ENCODE data around the gene PRR33.

PRR33 gene

DNA sequence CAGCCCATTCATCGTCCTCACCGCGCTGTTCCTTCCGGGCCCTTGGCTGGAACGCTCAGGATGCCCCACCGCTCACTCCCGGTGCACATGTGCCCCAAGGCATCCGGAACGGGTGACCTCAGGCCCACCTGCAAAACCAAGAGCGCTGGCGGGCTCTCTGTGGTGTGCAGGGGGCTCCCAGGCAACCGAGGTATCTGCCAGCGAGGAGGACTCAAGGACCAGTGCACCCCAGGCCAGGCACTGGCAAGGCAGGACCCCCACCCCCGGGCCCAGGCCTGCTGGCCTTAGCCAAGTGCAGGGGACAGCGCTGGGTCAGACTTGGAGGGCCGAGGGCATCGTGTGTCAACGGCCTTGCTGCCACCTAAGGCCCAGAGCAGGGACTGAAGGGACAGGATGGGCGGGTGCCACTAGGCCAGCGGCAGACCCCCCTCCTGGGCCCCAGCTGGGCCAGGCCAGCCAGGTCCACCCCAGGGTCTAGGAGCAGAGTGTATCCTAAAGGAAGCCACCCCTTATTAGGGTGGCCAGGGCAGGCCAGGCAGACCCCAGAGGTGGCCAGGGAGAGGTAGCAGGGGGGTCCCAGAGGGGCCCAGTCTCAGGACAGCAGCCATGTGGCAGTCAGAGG is 36.3 kb upstream of the PRR33 start:
- no peak for DNase-seq (ENCODE audit: low read depth, low spot score)

- no peak for DNase-seq (ENCODE audit: low read depth, low spot score)
Measured at GRCh38 chr11:1927026-1927847, 35.5 kb upstream of the PRR33 start.

DNA sequence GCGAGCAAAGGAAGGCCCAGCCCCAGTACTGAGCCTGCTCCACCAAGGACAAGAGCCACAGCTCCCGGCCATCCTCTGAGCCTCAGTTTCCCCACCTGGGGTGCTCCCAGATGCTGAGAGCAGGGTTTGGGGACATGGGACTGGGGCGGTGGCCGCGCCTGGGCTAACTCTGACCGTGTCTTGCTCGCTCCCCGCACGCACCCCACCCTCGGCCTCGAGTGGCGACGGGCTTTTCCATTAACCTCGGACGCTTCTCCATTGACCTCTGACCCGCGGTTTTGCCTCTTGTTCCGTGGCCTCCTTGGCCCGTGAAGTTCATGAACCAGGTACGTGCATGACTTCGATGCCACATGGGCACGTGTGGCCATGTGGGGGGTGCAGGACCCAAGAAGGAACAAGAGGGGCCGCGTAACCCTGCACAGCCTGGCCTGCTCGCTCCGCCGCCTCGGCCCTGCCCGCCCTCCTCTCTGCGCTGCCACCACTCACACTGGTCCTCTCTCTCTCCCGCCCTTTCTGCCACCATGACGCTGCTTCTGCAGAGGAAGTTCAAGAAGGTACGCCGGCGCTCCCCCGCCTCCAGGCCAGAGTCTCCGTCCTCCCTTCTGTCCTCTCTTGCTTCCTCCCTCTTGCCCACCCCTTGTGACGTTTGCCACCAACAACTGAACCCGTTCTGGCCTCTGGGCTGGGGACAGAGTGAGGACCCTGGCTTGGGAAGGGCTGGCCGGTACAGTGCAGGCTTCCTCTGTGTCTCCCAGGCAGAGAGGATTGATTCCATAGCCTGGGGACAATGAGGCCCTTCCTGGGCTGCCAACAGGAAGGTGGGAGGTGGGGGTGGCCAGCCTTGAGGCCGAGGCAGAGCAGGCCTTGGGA is 34.7 kb upstream of the PRR33 start:
- DNase-seq (ENCODE audit: low read depth, low spot score): no peak

DNA sequence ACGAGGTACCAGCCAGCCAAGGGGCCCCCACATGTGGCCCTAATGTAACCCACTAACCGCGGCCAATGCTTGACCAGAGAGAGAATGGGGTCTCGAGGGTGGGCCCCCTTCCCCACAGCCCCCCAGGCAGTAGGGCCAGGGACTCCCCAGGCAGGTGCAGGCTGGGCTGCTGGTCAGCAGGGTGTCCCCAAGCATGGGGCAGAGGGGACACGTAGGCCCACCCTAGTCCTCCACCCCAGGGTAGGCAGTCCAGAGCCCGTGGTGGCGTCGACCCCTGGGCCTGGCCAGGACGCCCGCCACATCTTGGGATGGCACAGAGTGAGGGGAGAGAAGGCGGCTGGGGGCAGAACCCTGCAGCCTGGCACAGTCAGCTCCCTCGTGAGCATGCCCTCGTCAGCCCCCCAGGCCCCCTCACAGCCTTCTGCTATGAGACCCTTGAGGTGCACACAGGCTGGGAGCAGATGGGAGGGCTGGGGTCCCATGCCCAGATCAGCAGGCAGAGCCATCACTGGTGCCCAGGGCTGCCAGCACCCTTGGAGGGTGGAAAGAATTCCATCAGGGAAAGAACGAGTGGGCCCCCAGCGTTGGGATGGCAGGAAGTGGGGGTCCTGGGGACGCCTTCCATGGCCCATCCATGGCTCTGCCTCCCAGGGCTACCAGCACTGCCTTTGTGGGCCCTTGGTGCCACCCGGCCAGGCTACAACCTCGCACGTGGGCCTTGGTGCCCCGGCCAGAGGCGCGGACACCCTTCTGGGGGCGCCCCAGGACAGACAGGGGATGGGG is 33.9 kb upstream of the PRR33 start:
- DNase-seq (ENCODE audit: low read depth, low spot score): no peak

- DNase-seq (ENCODE audit: low read depth, low spot score): no peak
Measured at GRCh38 chr11:1924646-1925372, 33.1 kb upstream of the PRR33 start.

GRCh38 chr11:1924181-1924580 is 32.5 kb upstream of the PRR33 start:
- DNase-seq (ENCODE audit: low read depth, low spot score): no peak

DNA sequence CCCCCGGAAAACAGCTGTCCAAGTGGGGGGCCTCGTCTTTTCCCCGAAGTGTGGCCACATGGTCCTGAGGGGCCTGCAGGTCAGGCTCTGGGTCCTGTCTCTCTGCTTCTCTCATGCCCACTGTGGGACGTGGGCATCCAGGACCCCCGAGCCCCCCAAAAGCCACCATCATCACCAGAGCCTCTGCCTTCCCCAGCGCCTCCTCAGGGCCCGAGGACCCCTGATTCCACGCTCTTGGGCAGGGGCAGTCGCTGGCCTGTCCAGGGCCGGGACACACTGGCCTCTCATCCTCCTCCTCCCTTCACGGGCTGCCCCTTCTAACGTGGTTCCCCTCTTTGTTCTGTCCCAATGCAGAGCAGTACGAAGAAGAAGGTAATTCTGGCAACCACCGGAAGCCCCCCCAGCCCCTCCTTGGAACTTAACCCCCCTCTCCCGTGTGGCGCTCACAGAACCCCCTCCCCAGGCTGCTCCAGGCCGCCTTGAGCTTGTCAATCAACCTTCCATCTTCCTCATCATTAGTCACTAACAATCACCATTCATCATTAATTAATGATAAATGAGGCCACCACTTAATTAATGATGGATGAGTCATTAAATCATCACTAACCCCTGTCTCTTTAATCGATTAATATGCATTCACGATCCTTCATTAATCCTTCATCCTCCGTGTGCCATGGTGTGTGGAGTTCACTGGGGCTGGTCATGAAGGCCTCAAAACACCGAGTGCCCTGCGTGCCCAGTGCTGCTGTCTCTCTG is 31.7 kb upstream of the PRR33 start:
- DNase-seq (ENCODE audit: low read depth, low spot score): no peak

DNA sequence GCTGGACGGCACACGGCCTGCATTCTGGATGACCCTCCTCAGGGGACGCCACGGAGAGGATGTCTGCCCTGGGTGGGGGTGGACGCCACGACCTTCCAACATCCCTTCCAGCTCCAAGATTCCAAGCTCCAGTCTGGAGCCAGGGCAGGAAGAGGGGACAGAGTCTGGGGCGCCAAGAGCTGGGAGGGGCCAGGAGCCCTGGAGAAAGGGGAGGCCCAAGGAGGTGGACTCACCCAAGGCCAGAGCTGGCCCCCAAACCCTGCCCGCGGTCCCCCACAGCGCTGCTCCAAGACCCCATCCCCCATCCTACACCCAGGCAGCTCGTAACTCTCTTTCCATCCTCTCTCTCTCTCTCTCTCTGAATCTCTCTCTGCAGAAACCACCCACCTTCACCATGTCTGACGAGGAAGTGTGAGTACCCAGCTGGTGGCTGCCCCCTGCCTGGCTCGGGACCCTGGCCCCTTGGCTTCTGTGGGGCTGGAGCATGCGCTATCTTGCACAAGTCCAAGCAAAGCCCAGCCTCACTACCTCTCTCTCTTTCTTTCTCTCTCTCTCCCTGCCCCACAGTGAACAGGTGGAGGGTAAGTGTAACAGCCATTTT is 30.9 kb upstream of the PRR33 start:
- no peak for DNase-seq (ENCODE audit: low read depth, low spot score)

- no peak for DNase-seq (ENCODE audit: low read depth, low spot score)
Measured at GRCh38 chr11:1921574-1922141, 30.0 kb upstream of the PRR33 start.

- DNase-seq (ENCODE audit: low read depth, low spot score): no peak
Measured at GRCh38 chr11:1920909-1921573, 29.3 kb upstream of the PRR33 start.

DNA sequence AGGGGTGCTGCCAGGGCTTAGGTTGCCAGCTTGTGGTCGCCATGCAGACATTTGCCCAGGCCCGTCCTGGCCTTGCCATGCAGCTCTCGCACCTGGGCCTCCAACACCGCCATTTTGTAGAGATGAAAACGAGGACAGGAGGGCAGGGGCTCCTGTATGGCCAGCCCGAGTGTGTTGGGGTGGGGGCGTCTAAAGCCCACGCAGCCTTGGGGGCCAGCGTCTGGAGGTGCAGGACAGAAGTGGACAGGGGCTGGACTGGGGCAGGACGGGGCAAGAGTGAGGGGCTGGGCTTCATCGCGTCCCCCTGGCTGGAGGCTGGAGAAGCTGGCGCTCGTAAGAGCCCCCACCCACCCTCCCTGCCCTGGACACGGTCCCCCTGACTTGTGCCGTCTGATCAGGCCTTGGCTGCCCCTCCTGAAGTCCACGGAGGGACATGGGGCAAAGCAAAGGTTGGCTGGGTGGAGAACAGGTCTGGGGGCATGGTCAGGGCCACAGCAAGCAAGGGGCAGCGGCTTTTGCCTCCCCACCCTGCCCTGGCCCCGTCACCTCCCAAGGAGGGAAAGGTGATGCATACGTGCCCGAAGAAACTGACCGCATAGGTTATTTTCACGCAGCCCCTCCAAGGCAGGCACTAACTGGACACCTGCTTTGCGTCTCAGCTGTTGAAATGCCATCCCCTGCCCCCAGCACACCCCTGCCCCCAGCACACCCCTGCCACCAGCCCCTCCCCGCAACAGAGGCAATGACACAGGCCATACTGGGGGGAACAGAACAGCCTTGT is 28.6 kb upstream of the PRR33 start:
- no peak for DNase-seq (ENCODE audit: low read depth, low spot score)

DNA sequence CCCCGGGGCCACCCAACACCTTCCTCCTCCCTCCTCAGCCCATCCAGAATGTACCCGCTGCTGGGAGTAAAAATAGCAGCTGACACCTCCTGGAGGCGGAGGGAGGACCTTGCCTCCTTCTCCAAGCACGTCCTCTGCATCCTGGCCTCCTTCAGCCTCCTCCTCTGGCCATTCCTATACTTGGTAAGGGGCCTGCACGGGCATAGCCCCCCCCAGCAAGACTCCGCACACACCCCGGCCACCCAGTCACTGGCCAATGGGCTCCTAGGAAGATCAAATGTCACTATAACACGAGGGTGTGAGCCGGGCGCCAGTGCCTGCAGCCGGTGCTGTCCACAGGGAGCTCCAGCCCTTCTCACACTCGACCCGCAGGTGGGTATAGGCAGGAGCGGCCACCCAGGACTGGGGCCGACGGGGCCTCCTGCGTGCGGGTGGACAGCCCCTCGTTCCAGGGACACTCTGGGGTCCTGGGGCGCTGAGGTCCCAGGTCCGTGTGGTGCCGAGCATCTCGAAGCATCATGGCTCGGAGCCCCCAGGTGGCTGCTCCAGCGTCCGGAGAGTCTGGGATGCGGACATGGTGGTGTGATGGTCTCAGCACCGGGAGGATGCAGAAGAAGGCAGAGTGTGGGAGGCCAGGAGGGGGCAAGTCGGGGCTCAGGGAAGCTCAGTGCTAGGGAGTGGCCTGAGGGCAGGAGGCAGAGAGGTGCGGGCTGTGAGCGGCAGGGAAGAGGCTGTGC is 27.9 kb upstream of the PRR33 start, which contains the start of gene TNNT3:
TSS of gene TNNT3 (plus strand) at position 313 of the 737 bp plus-strand sequence. CDS start 3,172 bp downstream, outside the sequence.
- no peak for DNase-seq (ENCODE audit: low read depth, low spot score)

DNA sequence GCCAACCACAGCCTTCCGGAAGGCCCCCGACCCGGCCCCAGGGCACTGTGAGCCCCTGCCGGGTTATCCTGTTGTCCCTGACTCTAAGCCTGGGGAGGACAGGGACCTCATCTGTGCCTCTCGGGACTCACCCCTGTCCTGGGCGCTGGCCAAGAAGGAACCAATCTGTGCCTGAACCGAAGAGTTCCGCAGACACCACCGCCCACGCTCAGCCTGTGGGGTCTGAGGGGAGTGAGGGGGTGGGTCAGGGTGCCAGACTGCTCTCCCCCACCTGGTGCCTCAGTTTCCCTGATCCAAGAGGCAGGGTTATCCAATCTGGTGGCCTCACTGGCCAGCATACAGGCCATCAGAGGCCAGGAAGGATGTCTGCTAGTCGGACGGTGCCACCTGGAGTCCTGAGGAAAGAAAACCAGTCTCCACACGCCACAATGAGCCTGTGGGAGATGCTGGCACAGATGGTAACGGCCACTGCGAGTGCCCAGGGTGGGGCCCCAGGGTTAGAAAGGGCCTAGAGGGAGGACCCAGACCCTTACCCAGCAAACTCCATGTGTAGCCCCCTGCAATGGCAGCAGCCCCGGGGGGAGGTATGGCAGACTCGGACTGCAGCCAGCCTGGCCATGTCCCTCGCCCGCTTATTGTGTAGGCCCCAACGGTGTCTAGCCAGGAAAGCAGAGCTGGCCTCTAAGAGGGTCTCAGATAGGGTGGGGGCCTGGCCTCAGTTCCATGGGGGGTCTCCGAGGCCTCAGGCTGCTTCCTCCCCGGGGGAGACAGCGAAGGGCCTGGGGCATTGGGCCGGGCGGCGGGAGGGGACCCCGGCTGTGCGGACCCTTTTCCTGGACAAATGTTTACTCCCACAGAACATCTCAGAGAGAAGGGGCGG is 27.0 kb upstream of the PRR33 start:
- no peak for DNase-seq (ENCODE audit: low read depth, low spot score)

GRCh38 chr11:1917523-1918435 is 26.1 kb upstream of the PRR33 start:
- DNase-seq (ENCODE audit: low read depth, low spot score): no peak

DNA sequence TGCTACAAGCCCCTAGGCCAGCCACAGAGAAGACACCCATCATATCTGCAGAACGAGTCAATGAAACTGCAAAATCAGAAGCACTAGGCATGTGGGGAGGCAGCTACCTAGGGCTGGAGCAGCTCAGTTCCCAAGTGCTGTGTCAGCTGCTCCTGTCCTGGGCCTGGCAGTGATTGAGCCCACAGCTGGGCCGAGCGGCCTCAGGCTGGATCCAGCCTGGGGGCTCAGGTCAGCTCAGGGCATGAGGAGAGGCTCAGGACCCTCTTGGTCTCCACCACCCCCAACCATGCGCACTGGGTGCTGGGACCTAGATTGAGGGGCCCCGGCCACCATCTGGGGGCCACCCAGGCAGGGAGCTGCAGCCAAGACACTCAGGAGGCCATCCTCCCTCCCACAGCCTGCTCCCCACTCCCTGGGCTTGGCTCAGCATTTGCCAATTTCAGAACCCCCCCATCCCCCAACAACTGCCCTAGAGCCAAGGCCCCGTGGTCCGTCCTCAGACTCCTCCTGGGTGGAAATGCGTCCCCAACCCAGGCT is 25.4 kb upstream of the PRR33 start:
- no peak for DNase-seq (ENCODE audit: low read depth, low spot score)
